Activated CD4-positive, CD25-positive, alpha-beta regulatory T cell treated with anti-CD3 and anti-CD28 coated beads, Interleukin-2, amount 50 U/mL, for 16 hours (primary cell): ENCODE measurements around the gene PADI2.

Experiments
- DNase-seq: peaks from one replicate; pipeline ENCODE4 v3.0.0-alpha.2; 2020; ENCODE audit warnings: low read depth, low spot score

The PADI2 gene

GRCh38 chr1:17059391-17060305, 59.6 kb downstream of the PADI2 start:
- DNase-seq: no peak

GRCh38 chr1:17056551-17056950, 62.7 kb downstream of the PADI2 start:
- no peak for DNase-seq

GRCh38 chr1:17055801-17056200, 63.5 kb downstream of the PADI2 start:
- no peak for DNase-seq

- peak; percentile 98 for DNase-seq
These were observed 65.4 kb downstream of the PADI2 start, which contains the start of gene SDHB for GRCh38 chr1:17053685-17054410. Gene SDHB (minus strand): TSS chr1:17054032. CDS start chr1:17054019, 13 bp downstream.

- DNase-seq: no peak
These were observed 66.1 kb downstream of the PADI2 start for GRCh38 chr1:17053086-17053684.

GRCh38 chr1:17052641-17053040, 66.6 kb downstream of the PADI2 start:
- DNase-seq: no peak

GRCh38 chr1:17052038-17052437, 67.2 kb downstream of the PADI2 start:
- DNase-seq: no peak

- DNase-seq: no peak
These were observed 71.3 kb downstream of the PADI2 start for GRCh38 chr1:17047924-17048323.

GRCh38 chr1:17046334-17046657, 73.0 kb downstream of the PADI2 start:
- no peak for DNase-seq

GRCh38 chr1:17045634-17046333, 73.5 kb downstream of the PADI2 start:
- no peak for DNase-seq

GRCh38 chr1:17045150-17045549, 74.1 kb downstream of the PADI2 start:
- no peak for DNase-seq

- DNase-seq: no peak
These were observed 75.6 kb downstream of the PADI2 start for GRCh38 chr1:17043676-17044075.

GRCh38 chr1:17040135-17040534, 79.1 kb downstream of the PADI2 start:
- no peak for DNase-seq

GRCh38 chr1:17039522-17039921, 79.7 kb downstream of the PADI2 start:
- no peak for DNase-seq

GRCh38 chr1:17033481-17033880, 85.8 kb downstream of the PADI2 start:
- DNase-seq: no peak

- DNase-seq: no peak
These were observed 86.5 kb downstream of the PADI2 start for GRCh38 chr1:17032741-17033140.

- DNase-seq: no peak
These were observed 87.8 kb downstream of the PADI2 start for GRCh38 chr1:17031436-17031835.

GRCh38 chr1:17030206-17030605, 89.0 kb downstream of the PADI2 start:
- no peak for DNase-seq

GRCh38 chr1:17028662-17029188, 90.5 kb downstream of the PADI2 start:
- no peak for DNase-seq

GRCh38 chr1:17027900-17028299, 91.4 kb downstream of the PADI2 start:
- DNase-seq: no peak

- DNase-seq: no peak
These were observed 91.8 kb downstream of the PADI2 start for GRCh38 chr1:17027403-17027802.

GRCh38 chr1:17024721-17025120, 94.5 kb downstream of the PADI2 start:
- no peak for DNase-seq
